ENCODE results near the gene MUC20.
"Not testable (repeated sequence)": the region's sequence is repeated elsewhere in the genome, so short reads cannot be mapped to it uniquely, and the experiment has no call there.

The MUC20 gene

DNA sequence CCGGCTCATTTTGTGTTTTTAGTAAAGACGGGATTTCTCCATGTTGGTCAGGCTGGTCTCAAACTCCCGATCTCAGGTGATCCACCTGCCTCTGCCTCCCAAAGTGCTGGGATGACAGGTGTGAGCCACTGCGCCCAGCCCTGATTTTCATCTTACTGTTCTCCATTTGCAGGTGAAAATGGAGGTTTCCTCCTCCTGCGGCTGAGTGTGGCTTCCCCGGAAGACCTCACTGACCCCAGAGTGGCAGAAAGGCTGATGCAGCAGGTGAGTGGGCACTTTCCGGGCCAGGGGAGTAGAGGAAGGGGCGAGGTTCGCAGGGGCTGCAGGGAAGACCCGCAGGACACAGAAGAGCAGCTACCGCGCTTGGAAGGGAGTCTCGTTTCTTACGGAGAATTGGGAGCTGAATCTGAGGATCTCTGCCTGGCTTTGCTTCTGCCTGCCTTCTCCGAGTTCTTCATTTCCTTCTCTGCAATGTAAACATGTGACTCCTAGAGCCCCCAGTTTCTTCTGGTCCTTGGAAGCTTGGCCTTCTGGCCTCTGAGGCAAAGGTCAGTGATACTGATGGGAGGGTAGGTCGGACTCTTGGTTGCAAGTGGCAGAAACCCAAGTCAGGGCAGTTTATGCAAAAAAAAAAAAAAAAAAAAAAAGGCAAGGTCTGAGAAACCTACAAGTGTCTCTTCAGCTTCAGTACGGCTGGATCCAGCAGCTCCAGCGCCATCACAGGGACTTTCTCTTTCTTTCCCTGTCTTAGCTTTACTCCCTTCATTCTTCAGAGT, 8.9 kb downstream of the MUC20 start:
- no peak for DNase-seq (ENCODE audit: low read depth)

DNA sequence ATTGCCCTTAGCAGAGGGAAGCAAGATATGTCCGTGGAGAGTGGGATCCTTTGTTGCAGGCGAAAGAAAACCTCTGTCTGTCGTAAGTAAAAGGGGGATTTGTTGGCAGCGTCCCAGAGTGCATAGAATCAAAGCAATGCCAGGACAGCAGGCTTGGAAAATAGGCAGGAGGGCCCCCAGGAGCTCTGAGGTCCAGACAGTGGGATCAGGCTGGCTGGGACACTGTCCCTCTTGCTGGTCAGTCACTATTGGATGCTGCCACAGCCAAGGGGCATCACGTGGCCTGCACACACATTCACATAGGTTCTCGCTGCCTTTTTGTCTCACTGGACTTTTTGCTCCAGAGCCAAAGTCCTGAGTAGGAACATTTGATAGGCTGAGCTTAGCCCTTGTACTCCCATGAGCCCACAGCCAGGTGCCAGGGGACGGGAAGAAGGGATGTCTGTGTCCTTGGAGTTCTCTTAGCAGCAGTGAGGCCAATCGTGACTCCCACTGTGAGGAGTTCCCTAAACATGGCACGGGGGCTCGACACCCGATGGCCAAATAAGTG, 10.7 kb downstream of the MUC20 start:
- DNase-seq (ENCODE audit: low read depth), result no peak

DNA sequence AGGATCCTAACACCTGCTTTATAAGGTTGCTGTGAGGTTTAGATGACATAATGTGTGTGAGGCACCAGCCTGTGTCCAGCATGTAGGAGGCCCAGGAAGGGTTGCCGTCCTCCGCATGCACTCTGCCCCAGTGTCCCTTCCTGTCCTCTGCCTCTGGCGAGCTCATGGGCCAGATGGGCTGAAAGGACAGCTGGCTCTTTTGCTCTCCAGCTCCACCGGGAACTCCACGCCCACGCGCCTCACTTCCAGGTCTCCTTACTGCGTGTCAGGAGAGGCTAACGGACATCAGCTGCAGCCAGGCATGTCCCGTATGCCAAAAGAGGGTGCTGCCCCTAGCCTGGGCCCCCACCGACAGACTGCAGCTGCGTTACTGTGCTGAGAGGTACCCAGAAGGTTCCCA, 12.2 kb downstream of the MUC20 start:
- no peak for DNase-seq (ENCODE audit: low read depth)

DNA sequence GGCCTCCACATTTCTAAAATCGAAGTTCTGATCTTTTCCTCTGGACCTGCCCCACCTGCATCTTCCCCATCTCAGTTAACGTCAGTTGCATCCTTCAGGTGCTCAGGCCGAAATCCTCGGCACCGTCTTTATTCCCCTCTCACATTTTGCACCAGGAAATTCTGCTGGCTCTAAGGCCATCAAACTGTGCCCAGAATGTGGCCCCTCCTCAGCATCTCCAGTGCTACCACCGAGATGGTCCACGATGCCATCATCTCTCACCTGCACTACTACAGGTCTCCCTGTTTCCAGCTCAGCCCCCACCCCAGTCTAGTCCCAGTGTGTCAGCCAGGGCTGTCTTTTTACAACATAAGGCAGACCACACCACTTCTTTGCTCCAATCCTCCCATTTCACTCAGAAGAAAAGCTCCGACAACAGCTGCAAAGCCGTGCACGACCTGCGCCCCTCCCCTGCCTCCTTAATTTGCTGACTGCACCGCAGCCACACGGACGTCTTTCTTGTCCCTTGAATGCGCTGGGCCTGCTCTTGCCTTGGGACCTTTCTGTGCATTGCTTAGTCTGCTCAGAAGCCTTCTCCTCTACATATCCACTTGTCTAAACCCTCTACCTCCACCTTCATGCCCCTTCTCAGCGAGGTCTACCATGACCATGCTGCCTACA, 14.4 kb downstream of the MUC20 start:
- DNase-seq (ENCODE audit: low read depth), result no peak

DNA sequence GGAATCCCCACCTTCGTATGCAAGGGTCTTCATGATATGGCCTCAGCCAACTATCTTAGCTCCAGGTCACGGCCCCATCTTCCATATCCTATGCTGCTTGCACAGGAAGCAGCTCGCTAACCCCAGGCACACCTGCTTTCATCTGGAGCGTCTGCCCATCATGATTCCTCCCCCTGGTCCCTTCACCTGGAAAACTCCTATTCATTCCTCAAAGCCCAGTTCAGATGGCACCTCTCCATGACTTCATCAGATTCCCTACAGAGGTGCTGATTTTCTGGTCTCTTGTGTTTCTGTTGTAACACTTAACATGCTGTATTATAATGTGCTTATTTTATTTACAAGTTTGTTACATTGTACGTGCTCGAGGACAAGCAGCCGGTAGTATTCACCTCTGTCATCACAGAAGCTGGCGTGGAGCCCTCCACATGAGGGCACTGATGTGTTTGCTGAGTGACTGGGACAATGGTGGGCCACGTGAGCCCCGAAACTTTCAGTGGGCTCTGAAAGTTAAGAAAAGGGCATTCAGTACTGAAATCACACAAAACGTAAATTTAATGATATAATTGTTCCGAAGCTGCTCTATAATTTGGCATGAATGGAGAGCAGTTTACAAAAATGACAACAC, 16.2 kb downstream of the MUC20 start:
- DNase-seq (ENCODE audit: low read depth), result no peak

DNA sequence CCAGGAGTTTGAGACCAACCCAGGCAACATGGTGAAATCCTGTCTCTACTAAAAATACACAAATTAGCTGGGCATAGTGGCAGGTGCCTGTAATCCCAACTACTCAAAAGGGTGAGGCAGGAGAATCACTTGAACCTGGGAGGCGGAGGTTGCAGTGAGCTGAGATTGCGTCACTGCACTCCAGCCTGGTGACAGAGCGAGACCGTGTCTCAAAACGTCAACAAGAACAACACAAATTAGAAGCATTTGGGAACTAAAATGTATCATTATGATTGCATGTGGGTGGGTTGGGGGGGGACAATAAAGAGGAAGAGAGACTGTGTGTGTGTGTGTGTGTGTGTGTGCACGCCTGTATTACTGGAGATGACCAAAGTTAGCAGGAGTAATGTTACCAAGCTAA, 17.0 kb downstream of the MUC20 start:
- DNase-seq (ENCODE audit: low read depth), result not testable (repeated sequence)

DNA sequence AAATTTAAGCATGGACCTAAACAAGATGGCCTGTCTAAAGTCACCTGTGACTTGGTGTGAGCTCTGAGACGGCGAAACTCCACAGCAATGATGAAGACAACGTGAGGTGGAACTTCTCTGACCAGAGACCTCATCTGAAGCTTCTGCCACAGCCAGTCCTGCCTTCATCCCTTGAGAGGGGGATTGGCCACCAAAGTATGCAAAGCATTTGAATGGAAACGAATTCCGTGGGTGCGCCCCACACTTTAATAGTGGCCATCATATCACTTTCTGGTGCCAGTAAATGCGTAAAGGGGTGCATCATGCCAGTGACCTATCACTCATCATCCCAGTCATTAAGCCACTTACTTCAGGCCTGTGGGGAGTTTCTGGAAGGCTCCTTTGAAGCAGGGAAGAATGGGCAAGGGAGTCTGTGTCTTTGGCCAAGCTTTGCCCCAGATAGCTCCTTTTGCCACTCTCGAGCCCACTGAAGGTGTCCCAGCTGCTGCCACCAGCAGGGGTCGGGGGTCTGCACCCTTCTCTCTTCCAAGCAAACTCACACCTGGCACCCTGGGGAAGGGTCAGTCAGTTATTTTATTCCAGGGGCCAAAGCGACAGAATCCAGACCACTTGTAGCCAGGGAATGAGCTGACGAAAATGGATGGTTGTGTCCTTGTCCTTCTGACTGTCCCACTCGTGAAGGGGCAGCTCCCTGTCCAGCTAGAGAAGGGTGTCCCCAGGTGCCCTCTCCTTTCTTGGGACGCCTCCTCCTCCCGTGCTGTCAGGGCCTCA, 17.7 kb downstream of the MUC20 start:
- no peak for DNase-seq (ENCODE audit: low read depth)

DNA sequence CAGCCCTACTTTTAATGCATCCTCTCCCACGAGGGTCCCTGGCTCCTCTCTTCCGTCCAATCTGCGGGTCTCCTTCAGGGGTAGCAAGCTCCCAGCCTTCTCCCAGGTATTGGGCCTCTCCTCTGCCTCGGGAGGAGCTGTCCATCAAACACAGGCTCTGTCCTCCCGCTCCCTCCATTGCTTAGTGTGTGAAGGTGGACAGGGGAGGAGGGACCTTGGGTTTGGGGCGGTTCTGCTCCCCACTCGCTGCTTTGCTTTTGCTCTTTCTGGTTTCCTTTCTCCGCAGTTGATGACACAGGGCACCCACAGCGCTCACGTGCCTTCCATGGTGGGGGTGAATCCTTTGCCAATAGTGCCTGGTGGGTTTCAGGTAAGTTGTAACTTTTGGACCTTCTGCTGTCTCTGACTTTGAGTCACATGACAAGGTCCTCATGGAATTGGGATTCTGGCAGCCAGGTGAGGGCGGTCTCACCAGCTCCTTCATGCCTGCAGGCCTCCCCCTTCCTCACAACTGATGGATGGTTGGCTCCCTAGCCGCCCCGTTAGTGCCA, 18.9 kb downstream of the MUC20 start:
- no peak for DNase-seq (ENCODE audit: low read depth)

DNA sequence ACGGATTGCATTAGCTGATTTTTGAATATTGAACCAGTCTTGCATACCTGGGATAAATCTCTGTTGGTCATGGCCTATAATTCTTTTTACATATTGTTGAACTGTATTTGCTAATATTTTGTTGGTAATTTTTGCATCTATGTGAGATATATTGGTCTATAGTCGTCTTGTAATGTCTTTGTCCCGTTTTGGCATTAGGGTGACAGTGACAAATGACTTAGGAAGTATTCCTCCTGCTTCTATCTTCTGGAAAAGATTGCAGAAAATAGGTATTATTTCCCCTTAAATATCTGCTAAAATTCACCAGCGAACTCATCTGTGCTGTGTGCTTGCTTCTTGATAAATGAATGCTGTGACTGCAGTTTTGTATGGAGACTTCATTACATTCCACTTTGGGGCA, 23.7 kb downstream of the MUC20 start:
- DNase-seq (ENCODE audit: low read depth), result no peak

DNA sequence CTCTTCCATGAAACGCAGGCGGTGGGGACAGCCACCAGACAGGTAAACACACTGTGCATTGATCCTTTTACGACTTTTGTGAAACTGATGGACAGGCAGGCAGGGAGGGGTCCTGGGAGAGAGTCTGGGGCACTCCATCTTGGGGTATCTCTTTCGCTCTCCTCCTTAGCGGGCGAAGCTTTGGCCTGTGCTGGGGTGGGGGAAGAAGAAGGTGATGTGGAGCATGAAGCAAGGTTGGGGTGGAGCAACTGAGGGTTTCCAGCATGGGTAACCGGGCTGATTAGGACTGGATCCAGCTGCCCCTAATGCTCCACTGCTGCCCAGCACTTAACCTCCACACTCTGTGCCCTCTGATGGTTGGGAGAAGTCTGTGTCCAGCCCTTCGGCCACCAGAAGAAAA, 25.6 kb downstream of the MUC20 start:
- no peak for DNase-seq (ENCODE audit: low read depth)

DNA sequence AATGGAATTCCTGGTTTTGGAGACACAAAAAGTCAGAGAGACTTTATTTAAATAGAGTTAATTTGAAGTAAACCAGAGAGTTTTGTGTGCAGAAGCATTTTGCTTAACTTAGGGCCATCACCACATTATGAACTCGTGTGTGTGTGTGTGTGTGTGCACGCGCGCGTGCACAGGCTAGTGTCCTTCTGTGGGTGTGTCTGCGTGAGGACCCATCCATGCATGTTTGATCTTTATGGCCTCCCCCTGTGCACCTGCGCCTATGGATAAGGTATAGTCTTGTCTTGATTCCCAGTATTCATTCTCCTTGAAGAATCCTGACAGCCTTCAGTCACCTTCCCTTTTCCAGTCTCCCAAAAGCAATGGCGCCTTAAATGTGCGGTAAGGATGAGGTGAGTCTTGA, 26.0 kb downstream of the MUC20 start:
- no peak for DNase-seq (ENCODE audit: low read depth)

DNA sequence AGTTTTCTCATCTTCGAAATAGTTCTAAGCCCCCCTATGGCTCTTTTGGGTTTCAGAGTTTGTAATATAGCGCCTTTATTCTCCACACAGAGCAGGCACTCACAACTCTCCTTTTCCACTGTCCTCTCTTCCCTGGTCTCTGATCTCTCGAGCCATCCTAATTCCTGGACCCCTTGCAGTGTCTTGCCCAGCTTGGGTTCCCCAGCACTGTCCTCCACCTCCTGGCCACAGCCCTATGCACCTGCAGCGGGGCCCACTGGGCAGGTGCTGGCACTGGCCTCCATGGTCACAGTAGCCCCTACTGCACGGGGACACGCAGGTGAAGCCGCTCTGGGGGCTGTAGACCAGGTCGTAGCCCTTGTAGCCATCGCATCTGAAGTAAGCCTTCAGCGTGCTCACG, 27.9 kb downstream of the MUC20 start:
- no peak for DNase-seq (ENCODE audit: low read depth)

DNA sequence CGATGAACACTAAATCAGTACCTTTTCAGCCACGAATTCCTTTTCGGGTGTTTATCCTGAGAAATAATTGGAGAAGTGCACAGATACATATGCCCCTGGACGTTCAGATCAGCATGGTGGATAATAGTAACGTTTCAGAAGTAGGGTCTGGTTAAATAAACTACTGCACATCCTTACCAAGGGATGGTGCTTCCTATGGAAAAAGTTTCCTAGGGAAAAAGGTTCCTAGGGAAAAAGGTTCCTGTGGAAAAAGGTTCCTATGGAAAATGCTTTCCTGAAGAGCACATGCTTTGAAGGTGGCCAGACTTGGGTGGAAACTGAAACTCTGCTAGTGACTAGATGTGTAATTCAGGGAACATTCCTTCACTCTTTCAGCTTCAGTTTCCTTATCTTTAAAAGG, 28.3 kb downstream of the MUC20 start:
- not testable (repeated sequence) for DNase-seq (ENCODE audit: low read depth)

DNA sequence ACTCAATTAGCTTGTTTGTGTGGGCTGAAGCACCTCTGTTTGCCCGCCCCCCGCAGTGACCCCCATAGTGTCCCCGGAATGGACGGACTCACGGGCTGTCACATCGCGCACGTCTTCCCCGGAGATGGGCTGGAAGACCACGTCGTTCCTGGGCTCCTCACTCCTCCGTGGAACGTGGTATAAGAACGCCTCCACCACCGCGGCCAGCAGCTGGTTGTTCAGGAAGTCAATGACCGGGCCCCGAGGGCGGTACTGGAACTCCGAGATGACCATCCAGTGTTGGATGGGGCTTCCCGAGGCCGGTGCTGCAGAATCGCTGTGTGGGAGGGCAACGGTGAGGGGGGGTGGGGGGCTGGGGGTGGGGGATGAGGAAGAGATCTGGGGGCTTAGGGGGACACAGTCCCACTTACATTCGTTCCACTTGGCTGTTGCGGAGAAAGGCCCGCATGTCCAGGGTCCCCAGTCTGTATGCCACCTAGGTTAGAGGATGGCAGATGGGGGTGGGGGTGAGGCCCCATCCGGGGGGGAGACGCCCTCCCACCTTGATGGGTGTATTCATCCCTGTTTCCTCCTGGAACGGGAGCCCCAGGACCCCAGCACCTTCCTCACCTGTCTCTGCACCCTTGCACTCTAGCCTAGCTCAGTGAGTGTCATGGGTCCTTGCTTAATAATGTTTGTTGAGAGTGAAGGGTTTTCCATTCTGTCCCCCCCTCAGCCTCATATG, 30.2 kb downstream of the MUC20 start:
- no peak for DNase-seq (ENCODE audit: low read depth)

DNA sequence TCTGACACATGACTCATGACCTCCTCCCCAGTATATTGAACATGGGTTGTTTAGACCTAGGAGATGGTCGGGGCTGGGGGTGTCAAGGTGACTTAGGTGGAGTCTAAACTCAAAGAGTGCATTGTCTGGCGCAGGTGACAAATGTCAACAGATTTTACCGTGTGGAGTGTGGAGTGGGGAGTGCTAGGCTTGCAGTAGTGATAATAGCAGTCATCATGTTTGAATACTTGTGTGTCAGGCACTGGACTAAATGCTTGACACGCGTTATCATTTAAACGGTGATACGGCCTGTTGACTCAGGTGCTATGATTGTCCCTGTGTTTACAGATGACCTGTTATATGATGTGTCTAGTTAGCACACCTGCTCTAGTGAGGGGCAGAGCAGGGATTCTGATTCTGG, 30.8 kb downstream of the MUC20 start:
- DNase-seq (ENCODE audit: low read depth), result no peak

DNA sequence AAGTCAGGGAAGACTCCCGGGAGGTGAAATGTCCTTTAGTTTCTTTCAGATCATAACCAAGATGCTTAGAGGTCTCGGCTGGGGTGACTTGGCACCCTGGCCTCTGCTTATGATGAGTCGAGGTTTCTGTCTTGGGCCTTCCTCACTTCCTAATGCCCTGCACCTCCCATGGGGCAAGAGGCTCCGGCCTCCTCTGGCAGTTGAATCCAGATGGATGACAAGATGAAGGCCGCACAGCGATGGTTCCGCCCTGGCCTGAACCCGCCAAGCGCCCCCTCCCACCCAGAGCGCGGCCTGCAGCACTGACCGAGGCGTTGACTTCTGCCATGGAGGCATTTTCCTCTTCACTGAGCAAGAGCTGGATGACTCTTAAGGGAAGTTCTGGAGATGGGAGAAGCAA, 31.3 kb downstream of the MUC20 start:
- DNase-seq (ENCODE audit: low read depth), result no peak

DNA sequence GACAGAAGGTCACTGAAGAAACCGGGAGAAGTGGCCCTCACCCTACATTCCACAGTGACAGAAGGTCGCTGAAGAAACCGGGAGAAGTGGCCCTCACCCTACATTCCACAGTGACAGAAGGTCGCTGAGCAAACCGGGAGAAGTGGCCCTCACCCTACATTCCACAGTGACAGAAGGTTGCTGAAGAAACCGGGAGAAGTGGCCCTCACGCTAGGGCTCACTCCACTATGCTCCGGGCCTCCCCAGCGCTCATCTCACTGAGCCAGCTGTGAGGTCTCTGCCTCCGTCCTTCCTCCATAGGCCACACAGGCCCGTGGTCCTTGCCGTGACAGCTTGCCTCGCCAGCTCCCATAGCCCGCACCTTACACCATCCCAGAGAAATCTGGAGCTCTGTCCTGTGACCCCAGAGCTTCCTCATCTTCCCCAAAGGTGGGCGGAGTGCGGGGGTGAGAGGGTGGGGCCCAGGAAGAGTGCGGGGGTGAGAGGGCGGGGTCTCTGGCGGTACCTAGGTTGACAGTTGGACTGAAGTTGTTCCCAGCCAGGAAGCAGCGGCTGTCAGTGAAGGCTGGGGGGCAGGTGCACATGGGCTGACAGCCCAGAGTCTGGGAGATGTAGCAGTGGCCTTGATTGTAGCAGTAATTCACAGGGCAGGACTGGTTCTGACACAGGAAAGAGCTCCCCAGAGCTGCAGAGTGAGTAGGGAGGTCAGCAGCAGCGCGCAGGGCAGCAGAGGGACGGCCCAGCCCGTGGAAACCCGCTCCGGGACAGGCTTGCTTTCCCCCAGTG, 32.0 kb downstream of the MUC20 start:
- DNase-seq (ENCODE audit: low read depth), result no peak

DNA sequence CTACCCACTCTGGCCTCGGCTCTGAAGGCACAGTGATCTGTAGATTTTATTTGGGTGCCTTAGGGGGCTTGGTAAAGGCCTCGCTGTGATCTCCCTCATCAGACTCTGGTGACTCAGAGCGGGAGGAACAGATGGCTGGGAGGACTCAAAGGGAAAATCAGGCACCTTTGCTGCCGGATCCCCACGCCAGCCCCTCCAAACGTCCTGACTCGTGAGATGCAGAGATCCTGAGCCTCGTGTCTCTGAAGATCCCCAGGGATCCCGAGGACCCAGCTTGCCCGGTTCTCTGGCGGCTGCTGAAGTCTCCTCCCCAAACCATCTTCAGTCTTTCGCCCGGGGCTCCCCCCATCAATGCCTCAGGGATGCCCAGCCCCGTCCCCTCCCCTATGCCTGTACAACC, 32.8 kb downstream of the MUC20 start:
- DNase-seq (ENCODE audit: low read depth), result no peak

DNA sequence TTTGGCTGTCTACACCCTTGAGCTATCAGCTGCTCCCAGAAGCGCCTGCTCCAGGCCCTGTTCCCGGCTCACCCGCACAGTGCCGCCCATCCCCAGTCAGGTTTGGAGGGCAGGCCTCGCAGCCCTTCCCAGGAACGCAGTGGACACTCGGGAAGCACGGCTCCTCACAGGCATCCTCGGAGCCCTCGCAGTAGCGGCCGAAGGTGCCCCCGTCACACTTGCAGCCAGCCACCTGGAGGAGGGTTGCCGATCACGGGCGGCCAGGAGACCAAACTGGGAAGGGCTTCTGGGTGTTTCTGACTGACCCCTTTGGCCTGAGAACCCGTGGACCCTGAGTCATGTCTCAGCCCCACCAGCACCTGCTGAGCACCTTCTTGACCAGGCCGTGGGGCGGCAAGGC, 33.4 kb downstream of the MUC20 start:
- no peak for DNase-seq (ENCODE audit: low read depth)

DNA sequence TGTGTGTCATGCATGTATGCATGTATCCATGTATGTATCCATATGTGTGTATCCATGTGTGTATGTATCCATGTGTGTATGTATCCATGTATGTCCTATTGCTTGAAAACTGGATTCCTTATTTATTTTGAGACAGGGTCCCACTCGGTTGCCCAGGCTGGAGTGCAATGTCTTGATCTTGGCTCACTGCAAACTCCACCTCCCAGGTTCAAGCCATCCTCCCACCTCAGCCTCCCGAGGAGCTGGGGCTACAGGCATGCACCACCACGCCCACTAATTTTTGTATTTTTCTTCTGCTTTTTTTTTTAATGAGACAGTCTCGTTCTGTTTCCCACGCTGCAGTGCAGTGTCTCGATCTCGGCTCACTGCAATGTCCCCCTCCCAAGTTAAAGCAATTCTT, 34.1 kb downstream of the MUC20 start:
- DNase-seq (ENCODE audit: low read depth), result no peak

DNA sequence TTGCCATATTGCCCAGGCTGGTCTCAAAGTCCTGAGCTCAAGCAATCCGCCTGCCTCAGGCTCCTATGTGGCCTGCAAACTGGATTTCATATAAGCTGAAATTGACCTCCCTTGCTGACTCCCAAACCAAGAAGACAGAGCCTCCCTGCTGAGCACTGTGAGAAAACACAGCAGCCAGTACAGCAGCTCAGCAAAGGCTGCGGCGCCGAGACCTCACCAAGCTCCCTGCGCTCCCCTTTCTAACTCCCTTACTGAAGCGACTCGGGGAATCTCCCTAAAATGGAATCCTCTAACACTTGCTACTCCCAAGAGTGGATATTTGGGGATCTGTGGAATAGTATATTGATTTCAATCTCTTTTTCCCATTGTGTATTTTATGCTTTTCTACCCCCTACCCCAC, 34.6 kb downstream of the MUC20 start:
- DNase-seq (ENCODE audit: low read depth), result no peak
